GM19463 (cell line): ENCODE results near the gene RFK.
"Not testable (repeated sequence)": the region's sequence is repeated elsewhere in the genome, so short reads cannot be mapped to it uniquely, and the experiment has no call there.

Experiments
- ATAC-seq: cut with Tn5 transposase; IDR thresholded peaks from one replicate; pipeline ENCODE4 v1.9.1; 2021; ENCODE audit warnings: mild to moderate bottlenecking, moderate library complexity; ENCODE audit not compliant: unreplicated experiment

Gene RFK

GRCh38 chr9:76394195-76394959 lies at the start of gene RFK:
Gene RFK, minus strand, starts transcription at chr9:76394426. Its CDS starts 255 bp downstream, at chr9:76394171.
- peak; percentile 59 for ATAC-seq

DNA sequence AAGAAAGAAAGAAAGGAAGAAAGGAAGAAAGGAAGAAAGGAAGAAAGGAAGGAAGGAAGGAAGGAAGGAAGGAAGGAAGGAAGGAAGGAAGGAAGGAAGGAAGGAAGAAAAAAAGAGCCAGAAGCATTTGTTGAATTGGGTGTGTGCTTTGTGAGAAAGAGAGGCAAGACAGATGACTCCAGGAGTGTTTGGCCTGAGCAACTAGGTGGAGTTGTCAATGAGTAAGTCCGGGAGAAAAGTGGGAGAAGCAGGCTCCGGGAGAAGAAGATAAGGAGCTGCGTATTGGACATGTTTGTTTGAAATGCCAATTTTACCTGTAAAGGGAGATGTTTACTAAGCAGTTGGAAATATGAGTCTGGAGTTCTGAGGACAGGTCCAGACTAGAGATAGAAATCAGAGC lies 49.7 kb upstream of the RFK start:
- ATAC-seq, result no peak

- peak; percentile 59 for ATAC-seq
Observed at GRCh38 chr9:76441551-76442322, 47.5 kb upstream of the RFK start.

DNA sequence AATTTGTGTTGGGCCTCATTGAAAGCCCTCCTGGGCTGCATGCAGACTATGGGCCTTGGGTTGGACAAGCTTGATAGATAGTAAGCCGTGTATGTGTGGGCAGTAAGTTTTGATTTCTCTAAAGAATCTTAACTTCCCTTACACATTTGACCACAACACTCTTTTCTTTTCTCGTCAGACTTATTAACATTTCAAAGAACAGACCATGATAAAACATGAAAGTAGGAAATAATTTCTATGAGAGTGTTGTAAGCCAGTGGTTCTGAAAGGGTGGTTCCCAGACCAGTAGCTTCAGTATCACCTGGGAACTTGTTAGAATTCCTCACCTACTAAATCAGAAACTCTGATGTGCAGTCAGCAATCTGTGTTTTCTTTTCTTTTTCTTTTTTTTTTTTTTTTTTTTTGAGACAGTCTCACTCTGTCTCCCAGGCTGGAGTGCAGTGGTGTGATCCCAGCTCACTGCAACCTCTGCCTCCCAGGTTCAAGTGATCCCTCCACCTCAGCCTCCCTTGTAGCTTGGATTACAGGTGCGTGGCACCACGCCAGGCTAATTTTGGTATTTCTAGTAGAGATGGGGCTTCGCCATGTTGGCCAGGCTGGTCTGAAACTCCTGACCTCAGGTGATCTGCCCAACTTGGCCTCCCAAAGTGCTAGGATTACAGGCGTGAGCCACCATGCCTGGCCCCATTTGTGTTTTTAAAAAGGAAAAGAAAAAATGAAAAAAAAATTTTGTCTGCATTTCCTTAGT lies 44.8 kb upstream of the RFK start:
- peak; percentile 61 for ATAC-seq

DNA sequence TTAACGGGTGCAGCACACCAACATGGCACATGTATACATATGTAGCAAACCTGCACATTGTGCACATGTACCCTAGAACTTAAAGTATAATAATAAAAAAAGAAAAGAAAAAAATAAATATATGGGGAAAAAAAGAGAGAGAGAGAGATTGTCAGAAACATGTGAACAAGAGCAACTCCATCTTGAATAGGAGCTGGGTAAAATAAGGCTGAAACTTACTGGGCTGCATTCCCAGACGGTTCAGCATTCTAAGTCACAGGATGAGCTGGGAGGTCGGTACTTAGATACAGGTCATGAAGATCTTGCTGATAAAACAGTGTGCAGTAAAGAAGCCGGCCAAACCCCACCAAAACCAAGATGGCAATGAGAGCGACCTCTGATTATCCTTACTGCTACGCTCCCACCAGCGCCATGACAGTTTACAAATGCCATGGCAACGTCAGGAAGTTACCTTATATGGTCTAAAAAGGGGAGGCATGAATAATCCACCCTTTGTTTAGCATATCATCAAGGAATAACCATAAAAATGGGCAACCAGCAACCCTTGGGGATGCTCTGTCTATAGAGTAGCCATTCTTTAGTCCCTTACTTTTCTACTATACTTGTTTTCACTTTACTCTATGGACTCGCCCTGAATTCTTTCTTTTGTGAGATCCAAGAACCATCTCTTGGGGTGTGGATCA lies 42.9 kb upstream of the RFK start:
- ATAC-seq, result not testable (repeated sequence)

DNA sequence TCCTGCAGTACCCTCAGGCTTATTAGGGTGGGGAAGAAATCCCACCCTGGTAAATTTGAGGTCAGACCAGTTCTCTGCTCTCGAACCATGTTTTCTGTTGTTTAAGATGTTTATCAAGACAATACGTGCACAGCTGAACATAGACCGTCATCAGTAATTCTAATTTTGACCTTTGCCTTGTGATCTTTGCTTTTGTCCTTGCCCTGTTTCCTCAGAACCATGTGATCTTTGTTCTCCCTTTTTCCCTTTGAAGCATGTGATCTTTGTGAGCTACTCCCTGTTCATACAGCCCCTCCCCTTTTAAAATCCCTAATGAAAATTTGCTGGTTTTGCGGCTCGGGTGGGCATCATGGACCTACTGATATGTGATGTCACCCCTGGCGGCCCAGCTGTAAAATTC lies 40.7 kb upstream of the RFK start:
- not testable (repeated sequence) for ATAC-seq

DNA sequence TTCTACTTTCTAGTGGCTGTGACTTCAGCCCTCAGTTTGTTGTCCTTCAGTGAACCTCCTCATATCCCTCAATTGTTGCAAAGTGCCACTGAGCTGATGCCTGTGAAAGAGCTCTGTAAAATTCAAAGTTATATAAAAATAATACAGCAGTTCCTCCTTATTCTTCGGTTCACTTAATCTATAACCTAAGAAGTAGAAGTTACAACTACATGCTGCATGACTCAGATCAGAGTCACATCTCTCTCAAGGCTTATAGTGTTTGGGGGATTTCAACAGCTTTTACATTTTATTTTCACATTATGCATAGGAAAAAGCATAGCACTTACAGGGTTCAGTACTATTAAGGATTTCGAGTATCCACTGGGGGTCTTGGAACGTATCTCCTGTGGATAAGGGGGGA lies 39.6 kb upstream of the RFK start:
- ATAC-seq, result no peak

DNA sequence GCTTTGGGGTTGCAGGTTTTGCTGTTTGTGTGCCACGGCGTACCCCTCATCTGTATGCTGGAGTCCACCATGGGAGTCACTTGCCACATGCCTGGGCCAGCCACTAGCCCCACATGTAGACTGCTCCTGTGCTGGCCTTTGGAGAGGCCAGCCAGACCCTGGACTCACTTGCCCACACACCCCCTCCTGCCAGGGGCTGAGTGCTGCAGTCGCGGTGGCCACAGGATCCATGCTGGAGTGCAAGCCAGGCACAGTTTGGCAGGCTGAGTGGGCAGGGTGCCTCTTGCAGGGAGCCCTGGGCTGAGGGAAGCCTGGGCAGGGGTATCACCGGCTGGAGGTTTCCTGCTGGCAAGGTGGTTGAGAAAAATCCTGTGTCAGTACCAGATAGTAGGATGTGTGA lies 39.2 kb upstream of the RFK start:
- ATAC-seq, result no peak

GRCh38 chr9:76431601-76432000 lies 37.4 kb upstream of the RFK start:
- no peak for ATAC-seq

DNA sequence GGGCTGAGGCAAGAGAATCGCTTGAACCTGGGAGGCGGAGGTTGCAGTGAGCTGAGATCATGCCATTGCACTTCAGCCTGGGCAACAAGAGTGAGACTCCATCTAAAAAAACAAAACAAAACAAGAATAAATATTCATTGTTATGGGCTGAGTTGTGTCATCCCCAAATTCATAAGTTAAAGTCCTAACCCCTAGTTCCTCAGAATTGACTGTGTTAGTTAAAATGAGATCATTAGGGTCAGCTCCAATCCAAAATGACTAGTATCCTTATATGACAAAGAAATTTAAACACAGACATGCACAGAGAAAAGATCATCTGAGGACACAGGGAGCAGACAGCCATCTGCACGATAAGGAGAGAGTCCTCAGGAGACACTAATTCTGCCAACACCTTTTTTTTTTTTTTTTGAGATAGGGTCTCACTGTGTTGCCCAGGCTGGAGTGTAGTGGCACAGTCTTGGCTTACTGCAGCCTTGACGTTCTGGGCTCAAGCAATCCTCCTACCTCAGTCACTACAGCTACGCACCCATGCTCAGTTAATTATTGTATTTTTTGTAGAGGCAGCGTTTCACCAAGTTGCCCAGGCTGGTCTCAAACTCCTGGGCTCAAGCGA lies 32.7 kb upstream of the RFK start:
- no peak for ATAC-seq

- no peak for ATAC-seq
Observed at GRCh38 chr9:76425677-76426453, 31.6 kb upstream of the RFK start.

- ATAC-seq, result no peak
Observed at GRCh38 chr9:76424491-76424890, 30.3 kb upstream of the RFK start.

GRCh38 chr9:76423216-76424177 lies 29.3 kb upstream of the RFK start:
- ATAC-seq, result no peak

DNA sequence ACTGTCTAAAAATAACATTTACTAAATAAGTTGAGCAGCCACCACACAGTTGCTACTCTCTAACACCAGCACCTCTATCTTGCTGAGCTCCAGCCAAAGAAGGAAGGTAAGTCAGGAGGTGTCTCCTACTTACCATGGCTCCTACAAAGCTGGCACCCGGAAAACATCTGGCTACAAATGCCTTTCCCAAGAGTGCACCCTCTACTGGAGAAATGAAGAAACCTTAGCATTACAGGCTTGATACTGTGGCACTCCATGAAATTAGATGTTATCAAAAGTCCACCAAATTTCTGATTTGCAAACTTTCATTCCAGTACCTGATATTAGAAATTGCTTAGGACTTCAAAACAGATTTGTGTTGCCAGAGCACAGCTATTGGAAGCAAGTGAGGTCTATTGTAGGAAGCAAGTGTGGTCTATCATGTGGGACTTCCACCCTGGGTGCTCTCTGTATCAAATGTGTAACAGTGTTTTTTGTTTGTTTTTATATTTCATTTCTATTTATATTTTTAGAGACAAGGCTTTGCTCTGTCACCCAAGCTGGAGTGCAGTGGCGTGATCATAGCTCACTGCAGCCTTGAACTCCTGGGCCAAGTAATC lies 25.7 kb upstream of the RFK start:
- no peak for ATAC-seq

GRCh38 chr9:76417394-76417793 lies 23.2 kb upstream of the RFK start:
- ATAC-seq, result no peak

- ATAC-seq, result no peak
Observed at GRCh38 chr9:76415731-76416130, 21.5 kb upstream of the RFK start.

DNA sequence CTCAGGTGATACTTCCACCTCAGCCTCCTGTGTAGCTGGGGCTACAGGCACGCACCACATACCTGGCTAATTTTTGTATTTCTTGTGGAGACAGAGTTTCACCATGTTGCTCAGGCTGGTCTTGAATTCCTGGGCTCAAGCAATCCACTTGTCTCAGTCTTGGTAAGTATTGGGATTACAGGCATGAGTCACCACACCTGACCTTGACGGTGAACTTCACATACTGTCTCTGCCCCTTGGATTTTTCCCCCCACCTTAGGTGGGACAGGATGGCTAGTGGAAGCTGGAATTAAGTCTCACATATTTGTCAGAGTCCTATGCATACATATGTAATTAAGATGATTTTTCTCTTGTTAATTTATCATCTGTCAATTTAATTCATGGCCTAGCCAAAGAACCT lies 20.9 kb upstream of the RFK start:
- no peak for ATAC-seq

DNA sequence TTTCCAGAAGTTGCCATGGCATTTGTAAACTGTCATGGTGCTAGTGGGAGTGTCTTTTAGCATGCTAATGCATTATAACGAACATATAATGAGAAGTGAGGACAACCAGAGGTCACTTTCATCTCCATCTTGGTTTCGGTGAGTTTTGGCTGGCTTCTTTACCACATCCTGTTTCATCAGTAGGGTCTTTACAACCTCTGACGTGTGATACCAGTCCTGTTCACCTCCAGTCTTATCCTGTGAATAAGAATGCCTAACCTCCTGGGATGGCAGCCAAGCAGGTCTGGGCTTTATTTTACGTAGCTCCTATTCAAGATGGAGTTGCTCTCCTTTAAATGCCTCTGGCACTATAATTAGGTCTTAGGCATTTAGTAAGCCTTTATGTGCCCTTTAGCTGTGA lies 20.4 kb upstream of the RFK start:
- ATAC-seq, result peak; percentile 78
